Mesenteric fat pad (tissue), 1 donor: ENCODE results near the gene GABBR2. TPM values are rescaled to one million over a fixed set of nuclear protein-coding genes. Genes with fewer than 3 reads are reported as not detected.

Experiments
- DNase-seq: peaks from one replicate; pipeline ENCODE4 v3.0.0-alpha.2; 2020; ENCODE audit warnings: low spot score
- long read RNA-seq: library from polyadenylated mRNA; unstranded; transcript quantifications from one replicate; pipeline ENCODE4 v2.0.0, GENCODE V29; 2020
- total RNA-seq: library from RNA; stranded (reverse); fragmentation: NEBNext Ultra II Directional; extraction: Animal tissue kit (Norgen Biotek cat#: 25700); gene quantifications from one replicate; pipeline ENCODE4 v1.2.1, GENCODE V29; 2021
- donor health status: DM: yes; HTN: yes; CAD: no.

The GABBR2 gene
- not detected for total RNA-seq
- long read RNA-seq: 0 reads

DNA sequence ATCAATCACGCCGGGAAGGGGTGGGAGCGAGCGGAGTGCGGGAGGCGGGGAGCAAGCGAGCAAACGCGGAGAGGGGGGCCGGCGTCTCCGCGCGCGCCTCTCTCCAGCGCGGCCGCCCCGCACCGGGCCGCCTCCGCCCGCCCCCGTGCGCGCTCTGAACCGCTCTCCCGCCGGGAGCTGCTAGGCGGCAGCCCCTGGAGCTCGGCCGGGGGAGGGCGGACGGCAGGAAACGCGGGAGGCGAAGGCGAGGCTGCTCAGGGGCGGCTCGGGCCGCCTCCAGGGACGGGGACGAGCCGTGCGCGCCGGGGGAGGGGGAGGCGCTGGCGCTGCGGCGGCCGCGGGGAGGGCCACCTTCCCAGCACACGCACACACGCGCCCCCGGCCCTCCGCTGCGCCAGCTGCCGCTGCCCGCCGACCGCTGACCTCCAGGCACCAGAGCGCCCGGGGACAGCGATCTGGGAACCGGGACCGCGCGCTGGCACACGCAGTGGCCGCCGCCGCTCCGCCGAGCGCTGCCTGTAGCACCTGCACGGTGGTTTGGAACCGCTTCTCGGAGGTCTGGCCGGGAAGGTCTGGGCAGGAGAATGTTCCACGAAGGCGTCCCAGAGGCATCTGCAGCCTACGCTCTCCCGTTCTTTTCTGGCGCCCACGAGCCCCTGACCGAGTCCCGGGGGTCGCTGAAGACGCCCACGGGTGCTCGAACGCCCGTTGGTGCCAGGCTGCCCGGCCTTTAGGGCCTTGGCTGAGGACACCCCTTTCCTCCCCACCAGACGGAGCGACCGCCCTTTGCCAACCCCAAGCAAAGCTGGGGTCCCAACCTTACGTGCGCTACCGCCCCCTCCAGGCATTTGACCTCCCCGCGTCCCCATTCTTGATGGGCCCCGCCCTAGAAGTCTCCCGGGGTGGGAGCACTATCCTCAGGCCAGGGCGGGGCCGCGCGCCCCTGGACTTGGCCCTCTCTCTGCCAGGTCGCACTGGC lies at the start of gene GABBR2:
GABBR2 (minus strand) TSS at position 3 of the 979 bp plus-strand sequence. CDS start 198 bp downstream, outside the sequence.
- DNase-seq: peak; percentile 71

- no peak for DNase-seq
These were observed 46.4 kb upstream of the GABBR2 start for GRCh38 chr9:98755006-98755618.

DNA sequence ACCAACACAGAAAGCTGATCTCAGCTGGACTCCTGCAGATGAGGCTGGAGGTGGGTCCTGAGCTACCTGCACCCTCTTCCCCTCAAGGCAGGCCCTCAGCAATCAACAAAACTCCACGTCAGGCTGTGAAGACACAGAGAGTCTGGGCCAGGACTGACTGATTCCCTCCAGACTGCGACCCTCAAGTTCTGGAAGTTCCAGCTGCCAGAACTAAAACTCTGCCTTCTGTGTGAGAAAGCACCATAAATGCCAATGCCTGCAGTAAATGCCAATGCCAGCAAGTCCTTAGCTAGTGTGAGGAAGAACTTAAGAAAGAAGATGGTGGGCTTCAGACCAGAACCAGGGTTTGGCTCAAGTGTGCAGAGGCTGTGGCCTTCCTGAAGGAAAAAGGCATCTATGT lies 42.5 kb upstream of the GABBR2 start:
- DNase-seq: no peak

- no peak for DNase-seq
These were observed 41.8 kb upstream of the GABBR2 start for GRCh38 chr9:98750364-98751060.

GRCh38 chr9:98747476-98747875 lies 38.7 kb upstream of the GABBR2 start:
- no peak for DNase-seq

DNA sequence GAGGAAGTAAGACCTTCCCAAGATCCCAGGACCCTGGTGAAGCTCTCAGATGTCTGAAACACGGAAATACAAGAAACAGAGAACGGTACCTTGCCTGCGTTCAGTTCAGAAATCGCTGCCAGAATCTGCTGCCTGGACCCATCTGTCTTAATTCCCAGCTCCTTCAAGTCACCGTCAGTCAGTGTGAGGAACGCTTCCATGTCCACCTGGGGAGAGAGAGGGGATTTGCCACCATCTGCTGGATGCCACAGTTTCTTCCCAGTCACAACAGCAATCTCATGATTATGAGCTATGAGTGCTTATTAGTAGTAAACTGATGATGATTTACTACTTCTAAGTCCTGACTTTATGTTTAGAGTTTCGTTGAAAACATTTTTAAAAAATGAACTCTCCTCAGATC lies 36.7 kb upstream of the GABBR2 start:
- DNase-seq: no peak

- DNase-seq: no peak
These were observed 35.3 kb upstream of the GABBR2 start for GRCh38 chr9:98743818-98744611.

DNA sequence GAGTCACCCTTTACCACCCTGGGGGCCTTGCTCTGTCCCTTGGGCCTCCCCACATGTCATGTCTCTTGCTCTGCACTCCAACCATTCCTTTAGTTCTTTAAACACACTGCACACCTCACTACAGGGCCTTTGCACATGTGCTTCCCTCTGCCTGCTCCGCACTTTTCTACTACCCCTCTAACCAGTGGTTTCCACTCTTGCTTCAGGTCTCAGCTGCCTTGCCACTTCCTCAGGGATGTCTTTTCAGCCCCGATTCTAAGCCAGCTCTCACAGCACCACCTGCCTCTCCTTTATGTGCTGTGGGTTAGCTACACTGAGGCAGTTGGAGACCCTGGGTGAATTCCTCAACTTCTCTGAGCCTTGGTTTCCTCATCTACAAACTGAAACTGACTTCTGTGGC lies 34.6 kb upstream of the GABBR2 start:
- no peak for DNase-seq

- DNase-seq: no peak
These were observed 33.9 kb upstream of the GABBR2 start for GRCh38 chr9:98742325-98743280.

DNA sequence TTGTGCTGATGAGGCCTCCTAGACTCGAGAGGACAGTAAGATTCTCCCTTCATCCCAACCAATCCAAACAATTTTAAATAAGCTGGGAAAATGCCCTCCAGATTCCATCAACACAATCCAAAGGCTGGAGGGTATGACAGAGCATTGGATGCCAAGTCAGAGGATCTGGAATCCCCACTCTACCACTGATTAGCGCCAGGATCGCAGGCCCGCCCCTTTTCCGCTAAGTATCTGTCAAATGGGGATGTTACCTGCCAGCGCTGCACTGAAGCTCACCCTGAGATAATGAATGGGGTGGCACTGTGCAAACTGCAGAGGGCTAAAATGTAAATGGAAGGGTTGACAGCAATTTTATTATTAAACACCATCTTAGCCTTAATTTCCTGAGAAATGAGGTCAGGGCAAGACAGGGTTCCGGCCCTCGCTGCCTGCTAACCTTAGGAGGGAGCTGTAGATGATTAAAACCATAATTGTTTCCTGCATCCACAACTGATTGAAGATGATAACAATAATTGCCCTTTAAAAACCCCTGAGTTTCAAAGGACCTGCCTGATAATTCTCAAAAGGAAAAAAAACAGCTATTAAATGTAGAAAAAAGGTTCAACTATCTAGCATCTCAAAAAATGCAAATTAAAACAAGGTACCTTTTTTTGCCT lies 31.6 kb upstream of the GABBR2 start:
- DNase-seq: no peak

DNA sequence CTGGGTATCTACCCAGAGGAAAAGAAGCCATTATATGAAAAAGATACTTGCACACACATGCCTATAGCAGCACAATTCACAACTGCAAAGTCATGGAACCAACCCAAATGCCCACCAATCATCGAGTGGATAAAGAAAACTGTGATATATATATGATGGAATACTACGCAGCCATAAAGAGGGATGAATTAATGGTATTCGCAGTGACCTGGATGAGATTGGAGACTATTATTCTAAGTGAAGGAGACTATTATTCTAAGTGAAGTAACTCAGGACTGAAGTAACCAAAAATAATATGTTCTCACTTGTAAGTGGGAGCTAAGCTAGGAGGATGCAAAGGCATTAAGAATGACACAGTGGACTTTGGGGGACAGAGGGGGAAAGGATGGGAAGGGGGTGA lies 30.0 kb upstream of the GABBR2 start:
- DNase-seq: no peak

- no peak for DNase-seq
These were observed 27.5 kb upstream of the GABBR2 start for GRCh38 chr9:98736226-98736625.

DNA sequence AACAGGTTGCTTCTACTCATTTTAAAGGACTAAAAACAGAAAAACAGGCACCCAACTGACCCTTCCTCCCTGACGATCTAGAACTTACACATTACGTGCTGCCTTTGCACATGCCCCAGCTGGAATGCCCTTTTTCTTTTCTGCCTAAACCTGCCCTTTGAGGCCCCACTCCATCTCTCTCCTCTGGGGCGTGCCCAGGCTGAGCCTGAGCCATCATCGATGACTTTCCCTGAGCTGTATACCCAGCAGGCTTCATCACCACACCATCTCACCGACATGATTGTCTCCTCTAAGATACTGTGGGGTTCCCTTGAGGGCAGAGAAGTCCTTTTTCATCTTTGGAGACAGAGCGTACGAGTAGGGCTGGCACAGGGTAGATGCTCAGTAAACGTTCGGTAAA lies 24.1 kb upstream of the GABBR2 start:
- DNase-seq: no peak

GRCh38 chr9:98732091-98732490 lies 23.4 kb upstream of the GABBR2 start:
- no peak for DNase-seq

DNA sequence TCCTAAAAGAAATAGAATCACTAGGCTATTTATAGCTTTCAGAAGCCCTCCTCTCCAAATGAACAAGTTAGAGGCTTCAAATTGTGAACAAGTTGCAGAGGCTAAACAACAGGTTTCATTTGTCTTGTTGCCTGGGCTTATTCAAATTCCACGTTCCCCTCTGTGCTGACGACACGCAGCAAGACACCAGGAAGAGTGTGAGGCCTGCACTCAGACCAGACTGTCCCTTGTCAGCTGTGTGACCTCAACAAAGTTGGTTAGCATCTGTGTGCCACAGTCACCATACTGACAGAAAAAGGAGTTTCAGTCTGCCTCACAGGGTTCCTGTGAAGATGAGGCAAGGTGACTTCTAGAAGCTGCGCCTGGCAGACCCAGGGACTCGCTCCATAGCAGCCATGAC lies 22.1 kb upstream of the GABBR2 start:
- no peak for DNase-seq

DNA sequence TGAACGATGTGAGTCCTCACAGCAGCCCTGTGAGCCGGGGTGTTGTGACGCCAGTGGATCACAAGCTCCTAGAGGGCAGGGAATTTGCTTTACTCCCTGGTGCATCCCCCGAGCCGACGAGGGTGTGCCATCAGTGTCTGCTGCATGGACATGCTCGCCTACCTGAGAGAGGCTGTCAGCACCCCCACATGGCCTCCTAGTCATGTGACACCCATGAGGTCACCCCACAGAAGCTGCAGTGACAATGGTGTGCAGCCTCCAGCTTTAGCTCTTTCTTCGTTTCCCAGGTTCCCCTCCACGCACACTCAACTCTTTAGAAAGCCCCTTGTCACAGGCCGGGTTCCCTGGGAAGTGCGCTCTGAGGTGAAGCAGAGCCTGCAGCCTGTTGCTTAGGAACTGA lies 19.8 kb upstream of the GABBR2 start:
- DNase-seq: no peak

GRCh38 chr9:98727428-98727827 lies 18.7 kb upstream of the GABBR2 start:
- DNase-seq: no peak

GRCh38 chr9:98726735-98727134 lies 18.0 kb upstream of the GABBR2 start:
- no peak for DNase-seq

GRCh38 chr9:98724810-98725530 lies 16.2 kb upstream of the GABBR2 start:
- DNase-seq: no peak
